Measurements from ENCODE around the gene TMEM184B.

- TF ChIP-seq CTCF (IDR thresholded peaks at IDR 0.05) (no peak), ZFX (IDR thresholded peaks at IDR 0.05; ENCODE audit: borderline replicate concordance) (no peak)
Observed at GRCh38 chr22:38313384-38313955, 40.7 kb upstream of the TMEM184B start.
